Right kidney (tissue), 1 donor: ENCODE measurements around the gene LBHD1.

Experiments used
- DNase-seq: peaks from one replicate; pipeline ENCODE4 v3.0.0-alpha.2; 2016

LBHD1 gene

GRCh38 chr11:62615521-62615920, 56.5 kb downstream of the LBHD1 start:
- no peak for DNase-seq

DNA sequence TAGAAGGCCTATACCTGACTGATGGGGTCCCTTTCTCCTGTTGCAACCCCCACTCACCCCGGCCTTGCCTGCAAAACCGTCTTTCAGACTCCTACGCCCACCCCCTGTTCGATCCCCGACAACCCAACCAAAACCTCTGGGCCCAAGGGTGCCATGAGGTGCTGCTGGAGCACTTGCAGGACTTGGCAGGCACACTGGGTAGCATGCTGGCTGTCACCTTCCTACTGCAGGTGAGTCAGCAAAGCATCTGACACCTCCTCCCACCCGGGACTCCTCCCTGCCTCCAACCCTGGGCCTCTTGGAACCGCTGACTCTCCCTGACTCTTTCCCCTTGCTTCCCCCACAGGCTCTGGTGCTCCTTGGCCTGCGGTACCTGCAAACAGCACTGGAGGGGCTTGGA, 57.8 kb downstream of the LBHD1 start:
- DNase-seq: no peak

- DNase-seq: no peak
Measured at GRCh38 chr11:62613291-62613778, 58.7 kb downstream of the LBHD1 start.
